ENCODE data around the gene CFAP46.

DNA sequence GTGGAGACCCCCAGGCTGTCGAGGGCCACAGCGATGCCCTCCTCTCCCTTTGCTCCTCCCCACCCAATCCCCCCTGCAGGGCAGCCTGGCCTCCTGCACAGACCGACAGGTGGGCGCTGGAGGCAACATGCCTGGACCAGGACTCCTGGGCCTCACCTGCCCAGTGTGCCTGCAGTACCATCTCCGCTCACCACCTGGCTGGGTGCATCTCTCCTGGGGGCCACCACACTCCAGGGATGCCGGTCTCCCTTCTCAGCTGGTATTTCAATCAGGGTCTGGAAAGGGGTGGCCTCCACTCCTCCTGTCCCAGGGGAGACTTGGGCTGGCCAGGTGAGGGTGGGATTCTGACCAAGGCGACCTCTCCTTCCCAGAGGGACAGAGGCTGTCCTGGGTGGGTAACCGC, 17.2 kb upstream of the CFAP46 start:
- TF ChIP-seq, protein P1, sequence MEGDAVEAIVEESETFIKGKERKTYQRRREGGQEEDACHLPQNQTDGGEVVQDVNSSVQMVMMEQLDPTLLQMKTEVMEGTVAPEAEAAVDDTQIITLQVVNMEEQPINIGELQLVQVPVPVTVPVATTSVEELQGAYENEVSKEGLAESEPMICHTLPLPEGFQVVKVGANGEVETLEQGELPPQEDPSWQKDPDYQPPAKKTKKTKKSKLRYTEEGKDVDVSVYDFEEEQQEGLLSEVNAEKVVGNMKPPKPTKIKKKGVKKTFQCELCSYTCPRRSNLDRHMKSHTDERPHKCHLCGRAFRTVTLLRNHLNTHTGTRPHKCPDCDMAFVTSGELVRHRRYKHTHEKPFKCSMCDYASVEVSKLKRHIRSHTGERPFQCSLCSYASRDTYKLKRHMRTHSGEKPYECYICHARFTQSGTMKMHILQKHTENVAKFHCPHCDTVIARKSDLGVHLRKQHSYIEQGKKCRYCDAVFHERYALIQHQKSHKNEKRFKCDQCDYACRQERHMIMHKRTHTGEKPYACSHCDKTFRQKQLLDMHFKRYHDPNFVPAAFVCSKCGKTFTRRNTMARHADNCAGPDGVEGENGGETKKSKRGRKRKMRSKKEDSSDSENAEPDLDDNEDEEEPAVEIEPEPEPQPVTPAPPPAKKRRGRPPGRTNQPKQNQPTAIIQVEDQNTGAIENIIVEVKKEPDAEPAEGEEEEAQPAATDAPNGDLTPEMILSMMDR (IDR thresholded peaks at IDR 0.05 in 8 of 11, conservative IDR thresholded peaks at IDR 0.05 in 3 of 11) = no peak
- TF ChIP-seq POLR2A (IDR thresholded peaks at IDR 0.05) (no peak), POLR2AphosphoS5 (IDR thresholded peaks at IDR 0.05) (no peak)

Data from spleen (tissue), 7 donors.